Loucy (cell line): ENCODE measurements around the gene CFAP54.

Source experiments
- CTCF ChIP-seq: fragments of 200-600 bp; sonication (generic); conservative IDR thresholded peaks from 2 replicates; pipeline ENCODE4 v1.5.1; 2014; ENCODE audit warnings: mild to moderate bottlenecking, antibody characterized with exemption, low read length
- EZH2phosphoT487 ChIP-seq: fragments of 200-600 bp; IDR thresholded peaks from 2 replicates; pipeline ENCODE4 v1.6.1; 2018; ENCODE audit warnings: antibody characterized with exemption, mild to moderate bottlenecking, moderate library complexity, borderline replicate concordance

GRCh38 chr12:96907671-96908422 is 418.5 kb downstream of the CFAP54 start:
- TF ChIP-seq CTCF, result no peak
- no peak for TF ChIP-seq EZH2phosphoT487
